DND-41 (cell line): Measurements from ENCODE around the gene RNF13.

ENCODE experiments used
- EZH2 ChIP-seq: IDR thresholded peaks from 3 replicates; pipeline ENCODE4 v1.6.1; 2012; ENCODE audit warnings: borderline replicate concordance, low read depth, mild to moderate bottlenecking, moderate library complexity, low read length, inconsistent platforms; ENCODE audit not compliant: severe bottlenecking
- TF ChIP-seq, protein P1 (sequence below): IDR thresholded peaks from 2 replicates; pipeline ENCODE4 v1.5.1; 2012; ENCODE audit warnings: borderline replicate concordance, low read length, moderate library complexity, mild to moderate bottlenecking; ENCODE audit not compliant: poor library complexity, severe bottlenecking; ENCODE audit errors: extremely low read depth

- TF ChIP-seq, protein P1, sequence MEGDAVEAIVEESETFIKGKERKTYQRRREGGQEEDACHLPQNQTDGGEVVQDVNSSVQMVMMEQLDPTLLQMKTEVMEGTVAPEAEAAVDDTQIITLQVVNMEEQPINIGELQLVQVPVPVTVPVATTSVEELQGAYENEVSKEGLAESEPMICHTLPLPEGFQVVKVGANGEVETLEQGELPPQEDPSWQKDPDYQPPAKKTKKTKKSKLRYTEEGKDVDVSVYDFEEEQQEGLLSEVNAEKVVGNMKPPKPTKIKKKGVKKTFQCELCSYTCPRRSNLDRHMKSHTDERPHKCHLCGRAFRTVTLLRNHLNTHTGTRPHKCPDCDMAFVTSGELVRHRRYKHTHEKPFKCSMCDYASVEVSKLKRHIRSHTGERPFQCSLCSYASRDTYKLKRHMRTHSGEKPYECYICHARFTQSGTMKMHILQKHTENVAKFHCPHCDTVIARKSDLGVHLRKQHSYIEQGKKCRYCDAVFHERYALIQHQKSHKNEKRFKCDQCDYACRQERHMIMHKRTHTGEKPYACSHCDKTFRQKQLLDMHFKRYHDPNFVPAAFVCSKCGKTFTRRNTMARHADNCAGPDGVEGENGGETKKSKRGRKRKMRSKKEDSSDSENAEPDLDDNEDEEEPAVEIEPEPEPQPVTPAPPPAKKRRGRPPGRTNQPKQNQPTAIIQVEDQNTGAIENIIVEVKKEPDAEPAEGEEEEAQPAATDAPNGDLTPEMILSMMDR: no peak
- TF ChIP-seq EZH2: no peak
Measured at GRCh38 chr3:149872589-149872988, 59.6 kb downstream of the RNF13 start.
